ENCODE results near the gene NRIP1. TPM values are rescaled to one million over a fixed set of nuclear protein-coding genes. Genes with fewer than 3 reads are reported as not detected.

Gene NRIP1
- total and polyA plus RNA-seq, 10 of the 15 experiments (the other 5 are each of a cell fraction or from before 2014, with no cell fraction given) = 2.9 to 26.1 (median 9.3) TPM

- ChIA-PET SMC1A (ENCODE audit: uncharacterized antibody, unreplicated experiment) (interaction anchor here (0.6 to 1.1 kb wide), 2 partner anchors 9 to 15 kb away, joined by 3 to 5 read pairs; no protein-coding TSS in a partner anchor), RAD21 (ENCODE audit: unreplicated experiment) (no interaction called here), POLR2A (no interaction called here), CTCF (no interaction called here)
- no peak overlapping the region for H3K9ac ChIP-seq (ENCODE audit: control insufficient read depth, insufficient read depth, low read length)
- FAIRE-seq = no peak
- intact Hi-C loops (cut with micrococcal nuclease; ENCODE audit: unreplicated experiment) = no loop called here
- DNase-seq (ENCODE audit: low read depth, low spot score) = no peak
- TF ChIP-seq NKRF (conservative IDR thresholded peaks at IDR 0.05) (no peak), YY1 (IDR thresholded peaks at IDR 0.05; ENCODE audit: low read depth, low read length) (no peak), RB1 (IDR thresholded peaks at IDR 0.05; ENCODE audit: borderline replicate concordance) (no peak), IKZF2 (IDR thresholded peaks at IDR 0.05) (no peak), CUX1 (IDR thresholded peaks at IDR 0.05; ENCODE audit: insufficient replicate concordance, low read depth, low read length) (no peak), RCOR1 (conservative IDR thresholded peaks at IDR 0.05; ENCODE audit: low read depth, low read length) (no peak), SREBF2 (IDR thresholded peaks at IDR 0.05; ENCODE audit: low read length) (no peak), ZBED1 (IDR thresholded peaks at IDR 0.05; ENCODE audit: borderline replicate concordance) (no peak), HCFC1 (IDR thresholded peaks at IDR 0.05; ENCODE audit: low read length) (no peak), TAF1 (IDR thresholded peaks at IDR 0.05; ENCODE audit: borderline replicate concordance, low read depth, low read length) (no peak), CHD1 (IDR thresholded peaks at IDR 0.05; ENCODE audit: low read depth, low read length) (no peak), NFXL1 (IDR thresholded peaks at IDR 0.05; ENCODE audit: borderline replicate concordance) (no peak), FOS (IDR thresholded peaks at IDR 0.05; ENCODE audit: borderline replicate concordance, extremely low read depth, insufficient read length) (no peak)
- TF ChIP-seq, protein P1, sequence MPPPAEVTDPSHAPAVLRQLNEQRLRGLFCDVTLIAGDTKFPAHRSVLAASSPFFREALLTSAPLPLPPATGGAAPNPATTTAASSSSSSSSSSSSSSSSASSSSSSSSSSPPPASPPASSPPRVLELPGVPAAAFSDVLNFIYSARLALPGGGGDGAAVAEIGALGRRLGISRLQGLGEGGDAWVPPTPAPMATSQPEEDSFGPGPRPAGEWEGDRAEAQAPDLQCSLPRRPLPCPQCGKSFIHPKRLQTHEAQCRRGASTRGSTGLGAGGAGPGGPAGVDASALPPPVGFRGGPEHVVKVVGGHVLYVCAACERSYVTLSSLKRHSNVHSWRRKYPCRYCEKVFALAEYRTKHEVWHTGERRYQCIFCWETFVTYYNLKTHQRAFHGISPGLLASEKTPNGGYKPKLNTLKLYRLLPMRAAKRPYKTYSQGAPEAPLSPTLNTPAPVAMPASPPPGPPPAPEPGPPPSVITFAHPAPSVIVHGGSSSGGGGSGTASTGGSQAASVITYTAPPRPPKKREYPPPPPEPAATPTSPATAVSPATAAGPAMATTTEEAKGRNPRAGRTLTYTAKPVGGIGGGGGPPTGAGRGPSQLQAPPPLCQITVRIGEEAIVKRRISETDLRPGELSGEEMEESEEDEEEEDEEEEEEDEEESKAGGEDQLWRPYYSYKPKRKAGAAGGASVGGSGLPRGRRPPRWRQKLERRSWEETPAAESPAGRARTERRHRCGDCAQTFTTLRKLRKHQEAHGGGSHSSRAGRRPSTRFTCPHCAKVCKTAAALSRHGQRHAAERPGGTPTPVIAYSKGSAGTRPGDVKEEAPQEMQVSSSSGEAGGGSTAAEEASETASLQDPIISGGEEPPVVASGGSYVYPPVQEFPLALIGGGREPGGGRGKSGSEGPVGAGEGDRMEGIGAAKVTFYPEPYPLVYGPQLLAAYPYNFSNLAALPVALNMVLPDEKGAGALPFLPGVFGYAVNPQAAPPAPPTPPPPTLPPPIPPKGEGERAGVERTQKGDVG (CRISPR knock-in tag; IDR thresholded peaks at IDR 0.05) = no peak
- no peaks in the 10 kb centered on the region for H3K27me3 ChIP-seq (replicated peaks in 1 of 2; ENCODE audit: control insufficient read depth in 2 of 2, insufficient read depth in 2 of 2, low read length in 1 of 2)
- in situ Hi-C loops (cut with MboI) = no loop called here
- 32% methylated on average over 1 of the region's 1 CpG for WGBS (ENCODE audit: insufficient coverage, insufficient replicate concordance, low lambda C conversion rate, missing lambda C conversion rate)
- H3K4me2 ChIP-seq (ENCODE audit: control insufficient read depth, insufficient read depth) = no peak overlapping the region
- H3K4me3 ChIP-seq = no peak overlapping the region
- H3K4me1 ChIP-seq (ENCODE audit: control insufficient read depth, insufficient read depth, low read length) = no peaks in the 10 kb centered on the region
- no peak overlapping the region for H2AFZ ChIP-seq (ENCODE audit: control insufficient read depth, low read depth, low read length)
- no TSS peak for BruUV-seq (replicated peaks)
- no peaks in the 10 kb centered on the region for H4K20me1 ChIP-seq (ENCODE audit: control insufficient read depth, insufficient read depth)
- H3K36me3 ChIP-seq (ENCODE audit: control insufficient read depth in 2 of 2, insufficient read depth in 2 of 2, low read length in 1 of 2) = peaks cover 2 to 12% of the 10 kb centered on the region in 2 experiments
- H3K9me3 ChIP-seq (replicated peaks; ENCODE audit: control insufficient read depth, insufficient read depth, low read length) = no peaks in the 10 kb centered on the region; the same call in 2 of the 3 replicates
- no peak overlapping the region for H3K27ac ChIP-seq (ENCODE audit: control insufficient read depth, insufficient read depth)
- no peak for ATAC-seq
- no peaks in the 10 kb centered on the region for H3K79me2 ChIP-seq (ENCODE audit: control insufficient read depth, insufficient read depth, low read length)
Measured at GRCh38 chr21:14968821-14969220, 96.0 kb downstream of the NRIP1 start.

All from GM12878 (cell line).